Trophoblast cell (in vitro differentiated cells and primary cell): ENCODE measurements around the gene CACNA2D3.

ENCODE experiments used
- DNase-seq, 2 donors: peaks; one replicate each; pipeline ENCODE4 v3.0.0-alpha.2; 2016
- H2AFZ ChIP-seq: 2 replicates; pipeline ENCODE4 v1.6.1; 2013; ENCODE audit warnings: low read length, moderate library complexity, mild to moderate bottlenecking; ENCODE audit not compliant: insufficient read depth, poor library complexity
- H2AK5ac ChIP-seq: 2 replicates; pipeline ENCODE4 v1.6.1; 2013; ENCODE audit warnings: mild to moderate bottlenecking, low read length
- H2BK120ac ChIP-seq: 2 replicates; pipeline ENCODE4 v1.6.1; 2013; ENCODE audit warnings: low read length, mild to moderate bottlenecking, moderate library complexity; ENCODE audit not compliant: insufficient read depth, poor library complexity
- H2BK12ac ChIP-seq: 2 replicates; pipeline ENCODE4 v1.6.1; 2013; ENCODE audit warnings: mild to moderate bottlenecking, low read length, moderate library complexity
- H2BK5ac ChIP-seq: 2 replicates; pipeline ENCODE4 v1.6.1; 2013; ENCODE audit warnings: low read length, low read depth, moderate library complexity, mild to moderate bottlenecking; ENCODE audit not compliant: poor library complexity
- H3K14ac ChIP-seq: 2 replicates; pipeline ENCODE4 v1.6.1; 2013; ENCODE audit warnings: mild to moderate bottlenecking, low read length
- H3K18ac ChIP-seq: 2 replicates; pipeline ENCODE4 v1.6.1; 2013; ENCODE audit warnings: mild to moderate bottlenecking, low read length
- H3K23ac ChIP-seq: 2 replicates; pipeline ENCODE4 v1.6.1; 2013; ENCODE audit warnings: low read length
- H3K27ac ChIP-seq: 2 replicates; pipeline ENCODE4 v1.5.1; 2013; ENCODE audit warnings: low read depth, mild to moderate bottlenecking, inconsistent platforms, low read length, moderate library complexity
- H3K27me3 ChIP-seq: 2 replicates; pipeline ENCODE4 v1.6.1; 2013; ENCODE audit warnings: inconsistent platforms, mild to moderate bottlenecking, low read length, moderate library complexity; ENCODE audit not compliant: insufficient read depth
- H3K36me3 ChIP-seq, 2 experiments: 1 replicate in 1 of 2; 2 replicates in 1 of 2; pipeline ENCODE4 v1.6.1; 2013; ENCODE audit warnings: low read length in 2 of 2, mild to moderate bottlenecking in 2 of 2, moderate library complexity in 1 of 2; ENCODE audit not compliant: insufficient read depth in 2 of 2, control insufficient read depth in 1 of 2
- H3K4ac ChIP-seq: 2 replicates; pipeline ENCODE4 v1.6.1; 2013; ENCODE audit warnings: low read depth, mild to moderate bottlenecking, low read length, moderate library complexity
- H3K4me1 ChIP-seq, 2 experiments: 1 replicate in 1 of 2; 2 replicates in 1 of 2; pipeline ENCODE4 v1.6.1; 2013; ENCODE audit warnings: low read length in 2 of 2, mild to moderate bottlenecking in 2 of 2, moderate library complexity in 1 of 2; ENCODE audit not compliant: insufficient read depth in 2 of 2, control insufficient read depth in 1 of 2
- H3K4me2 ChIP-seq: 2 replicates; pipeline ENCODE4 v1.6.1; 2013; ENCODE audit warnings: inconsistent platforms, mild to moderate bottlenecking, low read length, moderate library complexity
- H3K4me3 ChIP-seq: 2 replicates; pipeline ENCODE4 v1.5.1; 2013; ENCODE audit warnings: mild to moderate bottlenecking, low read depth, low read length, inconsistent platforms
- H3K79me1 ChIP-seq: one replicate; pipeline ENCODE4 v1.6.1; 2013; ENCODE audit warnings: low read length
- H3K79me2 ChIP-seq: 2 replicates; pipeline ENCODE4 v1.6.1; 2013; ENCODE audit warnings: low read length, mild to moderate bottlenecking; ENCODE audit not compliant: control insufficient read depth, insufficient read depth, poor library complexity
- H3K9ac ChIP-seq: 2 replicates; pipeline ENCODE4 v1.6.1; 2013; ENCODE audit warnings: mild to moderate bottlenecking, low read length
- H3K9me3 ChIP-seq: 2 replicates; pipeline ENCODE4 v1.6.1; 2013; ENCODE audit warnings: low read depth, mild to moderate bottlenecking, control low read depth, inconsistent platforms, low read length; ENCODE audit not compliant: insufficient read depth
- H4K12ac ChIP-seq: 2 replicates; pipeline ENCODE4 v1.6.1; 2013; ENCODE audit warnings: low read depth, mild to moderate bottlenecking, low read length, moderate library complexity
- H4K8ac ChIP-seq: 2 replicates; pipeline ENCODE4 v1.6.1; 2013; ENCODE audit warnings: low read depth, mild to moderate bottlenecking, low read length, moderate library complexity
- H4K91ac ChIP-seq: one replicate; pipeline ENCODE4 v1.6.1; 2013; ENCODE audit warnings: low read depth, mild to moderate bottlenecking, low read length, moderate library complexity
- WGBS: extraction: QIAGEN DNeasy Blood & Tissue Kit; methylation state at CpG from one replicate; pipeline ENCODE4 v1.1.7; 2013; ENCODE audit warnings: missing lambda C conversion rate; ENCODE audit not compliant: insufficient read length, insufficient coverage; ENCODE audit errors: extremely low coverage; 5-methylcytosine and 5-hydroxymethylcytosine counted together

Gene CACNA2D3

GRCh38 chr3:54941690-54942362, 819.5 kb downstream of the CACNA2D3 start:
- Histone ChIP-seq H3K79me2 (no peaks in the 10 kb centered on the region), H4K8ac (no peak overlapping the region), H3K9ac (no peak overlapping the region), H3K27me3 (no peaks in the 10 kb centered on the region), H3K14ac (peak overlapping the region; percentile 7), H4K12ac (no peak overlapping the region), H3K23ac (no peak overlapping the region), H3K4me2 (no peak overlapping the region), H3K18ac (no peak overlapping the region), H4K91ac (no peak overlapping the region), H2BK12ac (no peak overlapping the region), H3K79me1 (peaks cover 2% of the 10 kb centered on the region), H3K4me3 (no peak overlapping the region), H2AK5ac (peak overlapping the region; percentile 18), H3K9me3 (no peaks in the 10 kb centered on the region), H2BK5ac (no peak overlapping the region), H3K36me3 (no peaks in the 10 kb centered on the region), H3K27ac (no peak overlapping the region), H3K4me1 (peaks cover 13 to 16% of the 10 kb centered on the region in 2 experiments), H2BK120ac (peak overlapping the region; percentile 14), H3K4ac (no peak overlapping the region), H2AFZ (no peak overlapping the region)
- WGBS = no CpG with 5 or more reads among the region's 7 CpGs
- no peak for DNase-seq

GRCh38 chr3:54949491-54950044, 827.2 kb downstream of the CACNA2D3 start:
- Histone ChIP-seq H3K23ac (no peak overlapping the region), H2AFZ (no peak overlapping the region), H3K79me1 (peaks cover 37% of the 10 kb centered on the region), H4K12ac (no peak overlapping the region), H3K9ac (no peak overlapping the region), H3K27me3 (no peaks in the 10 kb centered on the region), H3K4me1 (peaks cover 34 to 40% of the 10 kb centered on the region in 2 experiments), H2BK12ac (peak overlapping the region; percentile 46), H3K18ac (no peak overlapping the region), H4K91ac (peak overlapping the region; percentile 32), H3K79me2 (peaks cover 5% of the 10 kb centered on the region), H3K36me3 (no peaks in the 10 kb centered on the region), H3K27ac (no peak overlapping the region), H3K9me3 (no peaks in the 10 kb centered on the region), H3K4ac (no peak overlapping the region), H3K4me2 (no peak overlapping the region), H2BK120ac (peak overlapping the region; percentile 17), H2AK5ac (no peak overlapping the region), H2BK5ac (no peak overlapping the region), H3K4me3 (no peak overlapping the region), H3K14ac (no peak overlapping the region), H4K8ac (peak overlapping the region; percentile 5)
- no CpG with 5 or more reads among the region's 4 CpGs for WGBS
- DNase-seq = peak; percentile 71 to 94

GRCh38 chr3:54950391-54951003, 828.1 kb downstream of the CACNA2D3 start:
- Histone ChIP-seq H2BK5ac (peak overlapping the region; percentile 71), H3K14ac (peak overlapping the region; percentile 54), H2BK12ac (peak overlapping the region; percentile 78), H4K91ac (peak overlapping the region; percentile 88), H3K23ac (no peak overlapping the region), H4K12ac (no peak overlapping the region), H2BK120ac (peak overlapping the region; percentile 84), H3K79me1 (peaks cover 44% of the 10 kb centered on the region), H3K9me3 (no peaks in the 10 kb centered on the region), H3K27me3 (no peaks in the 10 kb centered on the region), H3K4me1 (peaks cover 35 to 37% of the 10 kb centered on the region in 2 experiments), H2AFZ (no peak overlapping the region), H3K9ac (peak overlapping the region; percentile 6), H4K8ac (peak overlapping the region; percentile 40), H3K18ac (peak overlapping the region; percentile 22), H3K36me3 (no peaks in the 10 kb centered on the region), H3K4me3 (no peak overlapping the region), H2AK5ac (no peak overlapping the region), H3K4me2 (no peak overlapping the region), H3K27ac (peak overlapping the region; percentile 10), H3K4ac (no peak overlapping the region), H3K79me2 (peaks cover 9% of the 10 kb centered on the region)
- no CpG with 5 or more reads among the region's 7 CpGs for WGBS
- peak; percentile 58 to 77 for DNase-seq

- WGBS = no CpG with 5 or more reads among the region's 8 CpGs
- Histone ChIP-seq H4K12ac (no peak overlapping the region), H4K91ac (peak overlapping the region; percentile 91), H3K27me3 (no peaks in the 10 kb centered on the region), H2BK120ac (peak overlapping the region; percentile 95), H4K8ac (peak overlapping the region; percentile 84), H3K4ac (peak overlapping the region; percentile 13), H3K79me2 (peaks cover 11% of the 10 kb centered on the region), H3K79me1 (peaks cover 53% of the 10 kb centered on the region), H3K14ac (peak overlapping the region; percentile 79), H3K4me3 (no peak overlapping the region), H3K9ac (no peak overlapping the region), H3K18ac (no peak overlapping the region), H3K4me1 (peaks cover 44% of the 10 kb centered on the region in 2 experiments), H2AK5ac (peak overlapping the region; percentile 90), H3K9me3 (no peaks in the 10 kb centered on the region), H2BK5ac (peak overlapping the region; percentile 86), H3K27ac (peak overlapping the region; percentile 59), H3K23ac (no peak overlapping the region), H3K4me2 (no peak overlapping the region), H3K36me3 (no peaks in the 10 kb centered on the region), H2AFZ (no peak overlapping the region), H2BK12ac (peak overlapping the region; percentile 87)
- DNase-seq = peak; percentile 74 to 77
These were observed 829.1 kb downstream of the CACNA2D3 start for GRCh38 chr3:54951405-54951804.
